GM21367 (cell line): ENCODE results near the gene MED4.

Source experiments
- ATAC-seq: cut with Tn5 transposase; IDR thresholded peaks from one replicate; pipeline ENCODE4 v1.9.1; 2021; ENCODE audit not compliant: unreplicated experiment

MED4 gene

GRCh38 chr13:48094781-48095502 is at the start of gene MED4:
TSS of gene MED4 (minus strand) at chr13:48095104. CDS start at chr13:48095078, 26 bp downstream.
- ATAC-seq = peak; percentile 89

- ATAC-seq = no peak
Measured at GRCh38 chr13:48144413-48145035, 49.6 kb upstream of the MED4 start.

GRCh38 chr13:48142436-48142835 is 47.5 kb upstream of the MED4 start:
- peak; percentile 89 for ATAC-seq

GRCh38 chr13:48138270-48138669 is 43.4 kb upstream of the MED4 start:
- ATAC-seq = no peak

GRCh38 chr13:48132961-48133360 is 38.1 kb upstream of the MED4 start:
- ATAC-seq = no peak

- no peak for ATAC-seq
Measured at GRCh38 chr13:48131533-48131932, 36.6 kb upstream of the MED4 start.

GRCh38 chr13:48126944-48127830 is 32.3 kb upstream of the MED4 start:
- ATAC-seq = no peak

GRCh38 chr13:48125794-48126228 is 30.9 kb upstream of the MED4 start:
- no peak for ATAC-seq

GRCh38 chr13:48123812-48124211 is 28.9 kb upstream of the MED4 start:
- ATAC-seq = no peak

GRCh38 chr13:48121733-48122132 is 26.8 kb upstream of the MED4 start:
- no peak for ATAC-seq

GRCh38 chr13:48120241-48120640 is 25.3 kb upstream of the MED4 start:
- ATAC-seq = no peak

GRCh38 chr13:48118030-48118429 is 23.1 kb upstream of the MED4 start:
- ATAC-seq = no peak

GRCh38 chr13:48116808-48117207 is 21.9 kb upstream of the MED4 start:
- ATAC-seq = no peak

GRCh38 chr13:48113756-48114130 is 18.8 kb upstream of the MED4 start:
- ATAC-seq = no peak

- no peak for ATAC-seq
Measured at GRCh38 chr13:48112896-48113755, 18.2 kb upstream of the MED4 start.

GRCh38 chr13:48110931-48111721 is 16.2 kb upstream of the MED4 start:
- ATAC-seq = no peak

- no peak for ATAC-seq
Measured at GRCh38 chr13:48110132-48110868, 15.4 kb upstream of the MED4 start.

GRCh38 chr13:48108106-48108505 is 13.2 kb upstream of the MED4 start:
- ATAC-seq = no peak

GRCh38 chr13:48097793-48098192 is 2.9 kb upstream of the MED4 start:
- ATAC-seq = no peak
